MG63 (cell line): ENCODE data around the gene IFNA13. TPM values are rescaled to one million over a fixed set of nuclear protein-coding genes. Genes with fewer than 3 reads are reported as not detected.
"Not testable (repeated sequence)": the region's sequence is repeated elsewhere in the genome, so short reads cannot be mapped to it uniquely, and the experiment has no call there.

Experiments
- DNase-seq: peaks from one replicate; pipeline ENCODE4 v3.0.0-alpha.2; 2020
- H3K27me3 ChIP-seq: fragments of 250-450 bp; sonication (Bioruptor Pico); 2 replicates; pipeline ENCODE4 v1.5.1; 2020; ENCODE audit warnings: mild to moderate bottlenecking, moderate library complexity
- H3K36me3 ChIP-seq: fragments of 250-450 bp; sonication (Bioruptor Pico); 2 replicates; pipeline ENCODE4 v1.5.1; 2020; ENCODE audit warnings: mild to moderate bottlenecking, moderate library complexity
- H3K4me3 ChIP-seq: fragments of 250-450 bp; sonication (Bioruptor Pico); 2 replicates; pipeline ENCODE4 v1.5.1; 2020; ENCODE audit warnings: mild to moderate bottlenecking, moderate library complexity
- H3K9me3 ChIP-seq: fragments of 250-450 bp; sonication (Bioruptor Pico); 2 replicates; pipeline ENCODE4 v1.5.1; 2020; ENCODE audit warnings: mild to moderate bottlenecking, moderate library complexity
- total RNA-seq: library from RNA; depleted of rRNA; stranded (reverse); fragments of >200 nt; shearing (Covaris generic); gene quantifications from 2 replicates; pipeline ENCODE4 v1.2.3, GENCODE V29; 2014; ENCODE audit warnings: low replicate concordance

Gene IFNA13
- total RNA-seq, 1 experiment from 2014 or later, result not detected

DNA sequence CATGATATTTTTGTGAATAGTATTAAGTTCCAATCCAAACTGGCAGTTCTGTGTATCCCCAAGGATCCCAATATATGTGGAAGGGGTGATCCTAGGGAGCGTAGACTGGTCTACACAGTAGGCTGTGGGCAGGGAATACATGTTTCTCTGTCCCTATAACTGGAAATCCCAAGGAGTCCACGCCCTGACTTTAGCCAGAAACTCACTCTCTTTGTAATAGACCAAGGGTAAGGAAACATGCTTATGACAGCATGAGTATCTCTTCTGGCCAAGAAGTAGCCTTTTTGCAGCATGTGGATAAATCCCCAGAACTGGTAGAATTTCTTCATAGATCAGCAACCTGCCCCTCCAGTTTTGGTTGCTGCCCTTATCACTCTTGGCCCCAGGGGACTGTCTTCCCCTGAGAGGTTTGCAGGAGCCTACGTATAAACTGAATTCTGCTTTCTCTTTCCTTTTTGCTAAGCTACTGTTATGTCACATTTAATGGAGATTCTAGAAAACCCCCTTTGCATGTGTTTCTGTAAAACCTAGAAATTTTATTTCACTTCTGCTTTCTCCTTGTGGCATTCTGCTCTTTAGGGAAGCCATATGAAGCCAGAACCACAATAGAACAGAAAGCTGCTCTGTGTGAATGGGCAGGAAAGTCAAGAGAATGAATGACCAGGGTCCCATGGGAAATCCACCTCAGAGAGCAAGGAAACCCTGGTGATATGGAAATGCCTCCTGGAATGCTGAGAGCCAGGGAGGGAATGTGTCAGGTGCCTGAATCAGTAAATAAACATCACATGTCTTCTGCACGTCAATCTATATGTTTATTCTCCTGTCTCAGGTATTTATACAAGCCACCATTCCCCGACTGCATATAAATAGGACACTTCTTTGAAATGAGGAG is 13.8 kb upstream of the IFNA13 start:
- DNase-seq, result no peak
- Histone ChIP-seq H3K9me3 (no peaks in the 10 kb centered on the region), H3K27me3 (peaks cover 74% of the 10 kb centered on the region), H3K36me3 (no peaks in the 10 kb centered on the region), H3K4me3 (no peak overlapping the region)

GRCh38 chr9:21371467-21371866 is 3.6 kb upstream of the IFNA13 start:
- not testable (repeated sequence) for H3K4me3 ChIP-seq, H3K36me3 ChIP-seq, DNase-seq

GRCh38 chr9:21367169-21367568 is 688 bp downstream of the IFNA13 start:
- H3K4me3 ChIP-seq, H3K36me3 ChIP-seq, H3K9me3 ChIP-seq, DNase-seq: not testable (repeated sequence)
- H3K27me3 ChIP-seq, result peaks cover 51% of the 10 kb centered on the region

More at GRCh38 chr9:21371467-21371866, 3.6 kb upstream of the IFNA13 start:
- Histone ChIP-seq H3K9me3 (peaks cover 12% of the 10 kb centered on the region), H3K27me3 (peaks cover 35% of the 10 kb centered on the region)

DNA sequence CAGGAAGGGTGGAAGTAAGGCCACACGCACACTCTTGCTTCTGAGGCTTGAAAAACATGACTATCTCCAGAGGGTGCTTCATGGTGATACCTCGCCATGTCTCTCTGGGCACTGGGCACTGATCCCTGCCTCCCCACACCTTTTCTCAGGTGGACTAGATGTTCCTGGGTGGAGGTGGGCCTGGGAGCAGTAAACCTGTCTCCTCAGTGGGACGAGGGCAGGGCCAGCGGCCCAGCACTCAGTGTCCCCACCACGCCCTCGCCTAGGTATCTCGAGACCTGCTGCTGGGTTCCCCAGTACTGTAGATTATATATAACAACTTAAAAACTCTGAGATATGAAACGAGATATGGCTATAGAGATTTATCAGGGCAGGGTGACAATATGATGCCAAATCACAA is 5.6 kb downstream of the IFNA13 start:
- H3K36me3 ChIP-seq, result no peaks in the 10 kb centered on the region
- peaks cover 32% of the 10 kb centered on the region for H3K27me3 ChIP-seq
- H3K9me3 ChIP-seq, result no peaks in the 10 kb centered on the region
- H3K4me3 ChIP-seq, result no peak overlapping the region
- DNase-seq, result no peak

DNA sequence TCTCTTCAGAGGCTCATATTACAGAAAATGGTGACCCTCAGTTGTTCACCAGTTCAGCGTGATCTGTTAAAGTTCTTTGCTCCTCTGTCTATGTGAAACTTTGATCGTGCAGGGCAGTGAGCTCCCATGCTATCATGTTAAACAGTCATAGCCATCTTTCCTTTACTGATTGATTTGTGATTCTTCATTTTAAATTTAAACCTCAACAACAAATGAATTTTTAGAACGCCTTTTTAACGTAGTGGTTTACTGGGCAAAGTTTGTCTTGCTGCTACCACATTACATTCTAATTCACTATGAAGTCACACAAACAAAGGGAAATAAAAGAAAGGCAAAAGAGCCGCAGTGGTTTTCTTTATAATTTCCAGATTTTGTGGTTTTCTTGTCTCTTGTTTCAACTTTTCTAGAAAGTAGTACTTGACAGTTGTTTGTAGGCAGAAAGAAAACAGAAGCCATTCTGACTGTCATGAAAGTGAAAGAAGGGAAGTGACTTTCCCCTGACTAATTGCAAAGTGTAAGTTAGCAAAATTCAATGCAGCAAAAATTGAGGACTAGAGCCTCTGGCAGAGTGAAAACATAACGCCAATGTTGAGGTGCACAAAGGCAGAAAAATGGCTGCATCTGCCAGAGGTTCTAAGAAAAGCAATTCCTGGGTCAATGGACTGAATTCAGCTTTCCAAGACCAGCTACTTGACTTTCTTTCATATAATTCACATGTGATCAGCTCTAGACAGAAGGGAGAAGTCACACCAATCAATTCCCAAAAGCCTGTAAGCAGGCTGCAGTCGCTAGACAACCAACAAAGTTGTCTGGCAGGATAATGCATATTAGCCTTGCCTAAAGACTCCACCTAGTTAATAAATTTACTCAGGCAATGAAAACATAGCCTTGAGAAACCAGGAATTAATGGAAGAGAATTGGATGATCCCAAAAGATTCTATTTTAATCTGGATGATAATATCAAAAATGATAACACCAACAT is 10.1 kb downstream of the IFNA13 start:
- DNase-seq, result no peak
- Histone ChIP-seq H3K4me3 (peak overlapping the region; percentile 23), H3K9me3 (no peaks in the 10 kb centered on the region), H3K36me3 (no peaks in the 10 kb centered on the region), H3K27me3 (no peaks in the 10 kb centered on the region; the same call in 1 of the 2 replicates)

DNA sequence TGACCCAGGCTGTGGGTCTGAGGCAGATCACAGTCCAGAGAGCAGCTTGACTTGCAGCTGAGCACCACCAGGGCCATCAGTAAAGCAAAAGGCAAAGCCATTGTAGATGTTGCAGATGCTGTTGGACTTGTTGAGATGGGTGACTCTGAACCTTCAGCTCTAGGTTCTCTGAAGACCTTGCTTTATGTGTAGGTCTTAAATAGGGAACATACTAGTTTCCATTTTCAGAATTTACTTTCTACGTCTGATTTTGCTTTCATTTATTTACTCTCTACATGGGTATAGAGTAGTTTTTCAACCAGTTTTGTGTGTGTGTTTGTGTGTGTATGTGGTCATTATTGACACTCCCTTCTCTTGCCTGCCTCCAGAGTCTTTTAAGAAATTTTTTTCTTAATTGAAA is 17.1 kb downstream of the IFNA13 start, which contains the start of gene IFNA6:
IFNA6 (minus strand) TSS at position 101 of the 400 bp plus-strand sequence; CDS start at position 101, 0 bp downstream.
- H3K9me3 ChIP-seq, result peaks cover 2% of the 10 kb centered on the region
- H3K36me3 ChIP-seq, result no peaks in the 10 kb centered on the region
- no peak for DNase-seq
- H3K27me3 ChIP-seq, result peaks cover 45% of the 10 kb centered on the region
- no peak within 1 kb of the TSS for H3K4me3 ChIP-seq

DNA sequence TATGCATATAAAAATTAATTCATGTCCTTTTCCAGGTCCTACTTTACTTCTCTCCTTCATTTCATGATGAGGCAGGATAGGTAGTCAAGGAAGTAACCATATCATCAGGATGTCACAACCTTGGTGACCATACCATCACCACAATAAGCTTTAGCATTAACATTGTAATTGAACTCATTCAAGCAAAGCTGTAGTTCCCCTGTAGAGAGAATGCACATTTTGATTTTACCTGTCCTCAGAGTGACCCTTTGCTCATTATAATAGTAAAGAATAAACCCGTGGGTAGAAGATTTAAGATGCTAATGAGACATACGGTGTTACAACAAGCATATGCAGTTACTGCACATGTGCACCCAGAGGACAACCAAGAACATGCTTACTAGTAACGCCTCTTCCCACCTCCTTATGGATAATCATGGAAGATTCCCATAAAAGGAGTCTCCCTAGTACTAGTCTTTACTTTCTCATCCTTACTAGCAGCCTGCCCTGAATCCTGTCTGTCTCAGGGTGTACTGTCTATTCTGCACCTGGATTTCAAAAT is 19.4 kb downstream of the IFNA13 start:
- Histone ChIP-seq H3K36me3 (no peaks in the 10 kb centered on the region), H3K4me3 (no peak overlapping the region), H3K9me3 (peaks cover 19% of the 10 kb centered on the region), H3K27me3 (peaks cover 46% of the 10 kb centered on the region)
- no peak for DNase-seq

GRCh38 chr9:21340735-21341134 is 27.1 kb downstream of the IFNA13 start:
- no peak overlapping the region for H3K4me3 ChIP-seq
- H3K27me3 ChIP-seq, result peaks cover 2% of the 10 kb centered on the region; the same call in 1 of the 2 replicates
- peaks cover 22% of the 10 kb centered on the region for H3K9me3 ChIP-seq
- no peak for DNase-seq
- H3K36me3 ChIP-seq, result no peaks in the 10 kb centered on the region

DNA sequence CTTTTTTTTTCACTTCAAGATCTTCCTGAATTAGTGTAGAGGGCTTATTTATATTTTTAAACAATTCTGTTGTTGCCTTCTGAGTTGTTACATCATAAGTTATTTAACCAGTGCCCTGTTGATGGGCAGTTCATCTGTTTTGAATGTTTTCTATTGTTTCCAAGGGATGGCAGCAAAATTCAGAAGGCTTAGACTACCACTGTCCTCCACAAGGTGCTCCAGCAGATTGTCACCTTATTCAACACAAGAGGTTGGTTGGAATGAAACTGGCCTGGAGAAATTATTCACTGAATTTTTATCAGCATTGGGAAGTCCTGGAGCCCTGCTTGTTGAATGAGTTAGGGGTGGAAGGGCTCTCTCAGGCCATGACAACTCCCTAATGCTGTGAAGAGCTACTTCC is 31.4 kb downstream of the IFNA13 start:
- Histone ChIP-seq H3K36me3 (peaks cover 37% of the 10 kb centered on the region), H3K27me3 (no peaks in the 10 kb centered on the region), H3K9me3 (no peaks in the 10 kb centered on the region), H3K4me3 (no peak overlapping the region)
- DNase-seq, result no peak

- H3K4me3 ChIP-seq, result peak within 1 kb of the TSS; percentile 98
- no peaks in the 10 kb centered on the region for H3K27me3 ChIP-seq
- H3K9me3 ChIP-seq, result no peaks in the 10 kb centered on the region
- H3K36me3 ChIP-seq, result peaks cover 52% of the 10 kb centered on the region
- peak; percentile 100 for DNase-seq
Measured at GRCh38 chr9:21334701-21335632, 32.9 kb downstream of the IFNA13 start, which contains the start of gene KLHL9. Gene KLHL9, minus strand, starts transcription at chr9:21335404. Its CDS starts 545 bp downstream, at chr9:21334859.

- H3K4me3 ChIP-seq, result peak overlapping the region; percentile 98
- no peak for DNase-seq
Measured at GRCh38 chr9:21333226-21333625, 34.6 kb downstream of the IFNA13 start.

GRCh38 chr9:21331676-21332402 is 36.0 kb downstream of the IFNA13 start:
- Histone ChIP-seq H3K4me3 (peak overlapping the region; percentile 98), H3K27me3 (no peaks in the 10 kb centered on the region), H3K9me3 (no peaks in the 10 kb centered on the region), H3K36me3 (peaks cover 78% of the 10 kb centered on the region)
- peak; percentile 55 for DNase-seq

More at GRCh38 chr9:21333226-21333625, 34.6 kb downstream of the IFNA13 start:
- Histone ChIP-seq H3K36me3 (peaks cover 65% of the 10 kb centered on the region), H3K27me3 (no peaks in the 10 kb centered on the region), H3K9me3 (no peaks in the 10 kb centered on the region)

- no peaks in the 10 kb centered on the region for H3K27me3 ChIP-seq
- no peak overlapping the region for H3K4me3 ChIP-seq
- peaks cover 92% of the 10 kb centered on the region for H3K36me3 ChIP-seq
- no peak for DNase-seq
- no peaks in the 10 kb centered on the region for H3K9me3 ChIP-seq
Measured at GRCh38 chr9:21326526-21327139, 41.2 kb downstream of the IFNA13 start.

GRCh38 chr9:21324047-21324446 is 43.8 kb downstream of the IFNA13 start:
- no peaks in the 10 kb centered on the region for H3K27me3 ChIP-seq
- DNase-seq, result no peak
- no peak overlapping the region for H3K4me3 ChIP-seq
- no peaks in the 10 kb centered on the region for H3K9me3 ChIP-seq
- H3K36me3 ChIP-seq, result peaks cover 78% of the 10 kb centered on the region
